PFSK-1 (cell line): Measurements from ENCODE around the gene ATF5.

ENCODE experiments used
- POLR2AphosphoS5 ChIP-seq: IDR thresholded peaks from 2 replicates; pipeline ENCODE4 v1.6.1; 2012; ENCODE audit warnings: low read depth, mild to moderate bottlenecking, control low read depth, low read length, moderate library complexity
- REST ChIP-seq, 2 experiments: IDR thresholded peaks; 2 replicates each; pipeline versions ENCODE4 v1.6.1 to v1.8.0; 2011 to 2012; ENCODE audit warnings: low read depth in 2 of 2, low read length in 2 of 2, control low read depth in 1 of 2, inconsistent platforms in 1 of 2, mild to moderate bottlenecking in 1 of 2, moderate library complexity in 1 of 2; ENCODE audit not compliant: insufficient read depth in 1 of 2
- SIN3A ChIP-seq: IDR thresholded peaks from 2 replicates; pipeline ENCODE4 v1.6.1; 2012; ENCODE audit warnings: mild to moderate bottlenecking, low read length, moderate library complexity, borderline replicate concordance; ENCODE audit not compliant: insufficient read depth
- TAF1 ChIP-seq: IDR thresholded peaks from 2 replicates; pipeline ENCODE4 v1.6.1; 2012; ENCODE audit warnings: low read length, control low read depth, borderline replicate concordance; ENCODE audit not compliant: insufficient read depth

GRCh38 chr19:49950956-49951526 is 22.0 kb downstream of the ATF5 start:
- no peak for TF ChIP-seq POLR2AphosphoS5
- no peak for TF ChIP-seq TAF1
- no peak for TF ChIP-seq SIN3A
- TF ChIP-seq REST (IDR thresholded peaks at IDR 0.05; ENCODE audit: insufficient read depth in 1 of 2, low read depth in 2 of 2, low read length in 2 of 2) = no peak
